Mesothelial cell of epicardium (in vitro differentiated cells): ENCODE results near the gene RANBP3. TPM values are rescaled to one million over a fixed set of nuclear protein-coding genes. Genes with fewer than 3 reads are reported as not detected.

Experiments
- DNase-seq, 2 experiments: peaks; one replicate each; pipeline ENCODE4 v3.0.0; 2021; ENCODE audit warnings: low spot score in 2 of 2; ENCODE audit not compliant: unreplicated experiment in 2 of 2
- H3K27ac Mint-ChIP-seq: 2 replicates; pipeline ENCODE4 v1.8.0; 2021; ENCODE audit warnings: mixed read lengths
- H3K27me3 Mint-ChIP-seq: 2 replicates; pipeline ENCODE4 v1.8.0; 2021; ENCODE audit warnings: low read depth, mixed read lengths
- H3K36me3 Mint-ChIP-seq: 2 replicates; pipeline ENCODE4 v1.8.0; 2021; ENCODE audit warnings: mixed read lengths
- H3K4me1 Mint-ChIP-seq: 2 replicates; pipeline ENCODE4 v1.8.0; 2021; ENCODE audit warnings: mixed read lengths
- H3K4me3 Mint-ChIP-seq: 2 replicates; pipeline ENCODE4 v1.8.0; 2021; ENCODE audit warnings: mild to moderate bottlenecking, moderate library complexity, mixed read lengths
- H3K9me3 Mint-ChIP-seq: 2 replicates; pipeline ENCODE4 v1.8.0; 2021; ENCODE audit warnings: mixed read lengths
- total RNA-seq: library from RNA; stranded (reverse); gene quantifications from 3 replicates; pipeline ENCODE4 v1.2.1, GENCODE V29; 2021
- TF ChIP-seq, protein P1 (sequence below): fragments of 200-600 bp; sonication (generic); IDR thresholded peaks from one replicate; pipeline ENCODE4 v1.5.0; 2021; ENCODE audit warnings: antibody characterized with exemption; ENCODE audit not compliant: unreplicated experiment

Gene RANBP3
- total RNA-seq, 1 donor from 2014 or later = 83.3 TPM

DNA sequence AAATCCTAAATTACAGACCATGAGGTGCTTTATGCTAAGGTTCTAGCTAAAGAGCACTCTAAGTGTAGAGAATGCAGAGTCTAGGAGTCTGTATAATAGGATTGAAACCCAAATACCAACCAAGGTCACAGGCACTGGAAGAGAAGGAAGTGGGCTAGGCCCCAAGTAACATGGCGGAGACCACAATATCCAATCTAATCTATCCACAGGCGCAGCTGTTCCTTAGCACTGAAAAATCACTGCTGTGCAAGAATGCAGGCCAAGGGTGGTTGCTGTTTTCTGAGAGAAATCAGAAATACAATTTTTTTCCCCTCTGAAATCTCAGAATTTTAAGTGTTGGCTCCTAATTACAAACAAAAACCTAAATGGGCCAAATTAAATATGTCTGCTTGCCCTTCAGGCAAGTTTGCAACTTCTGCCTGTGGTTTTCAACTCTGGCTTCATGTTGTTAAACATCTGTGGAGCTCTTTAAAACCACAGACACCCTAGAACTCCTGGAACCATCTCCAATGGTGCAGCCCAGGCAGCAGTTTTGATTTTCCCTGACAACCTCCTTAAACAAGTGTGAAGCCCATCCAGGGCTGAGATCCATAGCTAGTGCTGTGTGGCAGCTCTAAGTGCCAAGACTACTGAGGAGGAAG lies 6.1 kb downstream of the RANBP3 start:
- no peak for DNase-seq
- Mint-ChIP-seq H3K4me3 (no peak overlapping the region), H3K27me3 (no peaks in the 10 kb centered on the region), H3K27ac (no peak overlapping the region), H3K36me3 (no peaks in the 10 kb centered on the region), H3K9me3 (no peaks in the 10 kb centered on the region), H3K4me1 (peaks cover 44% of the 10 kb centered on the region)
- TF ChIP-seq, protein P1, sequence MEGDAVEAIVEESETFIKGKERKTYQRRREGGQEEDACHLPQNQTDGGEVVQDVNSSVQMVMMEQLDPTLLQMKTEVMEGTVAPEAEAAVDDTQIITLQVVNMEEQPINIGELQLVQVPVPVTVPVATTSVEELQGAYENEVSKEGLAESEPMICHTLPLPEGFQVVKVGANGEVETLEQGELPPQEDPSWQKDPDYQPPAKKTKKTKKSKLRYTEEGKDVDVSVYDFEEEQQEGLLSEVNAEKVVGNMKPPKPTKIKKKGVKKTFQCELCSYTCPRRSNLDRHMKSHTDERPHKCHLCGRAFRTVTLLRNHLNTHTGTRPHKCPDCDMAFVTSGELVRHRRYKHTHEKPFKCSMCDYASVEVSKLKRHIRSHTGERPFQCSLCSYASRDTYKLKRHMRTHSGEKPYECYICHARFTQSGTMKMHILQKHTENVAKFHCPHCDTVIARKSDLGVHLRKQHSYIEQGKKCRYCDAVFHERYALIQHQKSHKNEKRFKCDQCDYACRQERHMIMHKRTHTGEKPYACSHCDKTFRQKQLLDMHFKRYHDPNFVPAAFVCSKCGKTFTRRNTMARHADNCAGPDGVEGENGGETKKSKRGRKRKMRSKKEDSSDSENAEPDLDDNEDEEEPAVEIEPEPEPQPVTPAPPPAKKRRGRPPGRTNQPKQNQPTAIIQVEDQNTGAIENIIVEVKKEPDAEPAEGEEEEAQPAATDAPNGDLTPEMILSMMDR = no peak

DNA sequence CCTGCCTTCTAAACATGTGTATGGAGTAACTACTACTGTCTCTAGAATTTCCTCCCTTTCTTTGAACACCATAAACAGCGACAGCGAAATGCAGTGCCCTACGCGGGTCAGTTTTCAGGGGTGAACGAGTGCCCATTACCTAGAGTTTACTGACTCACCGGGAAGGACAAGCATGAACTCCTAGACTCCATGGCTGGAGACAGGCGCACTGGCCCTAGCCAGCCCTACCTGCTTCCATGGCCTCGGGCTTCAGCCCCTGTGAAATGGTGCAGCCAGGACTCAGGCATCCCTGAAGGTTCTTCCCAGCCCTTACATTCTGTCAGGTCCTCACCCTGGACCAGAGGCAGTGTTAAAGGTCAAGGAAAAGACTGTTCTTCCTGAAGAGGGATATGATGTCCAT lies 8.5 kb downstream of the RANBP3 start:
- H3K9me3 Mint-ChIP-seq = no peaks in the 10 kb centered on the region
- no peak overlapping the region for H3K4me3 Mint-ChIP-seq
- H3K4me1 Mint-ChIP-seq = peaks cover 37% of the 10 kb centered on the region
- no peaks in the 10 kb centered on the region for H3K27me3 Mint-ChIP-seq
- TF ChIP-seq, protein P1 = no peak
- no peak for DNase-seq
- no peaks in the 10 kb centered on the region for H3K36me3 Mint-ChIP-seq
- H3K27ac Mint-ChIP-seq = no peak overlapping the region

DNA sequence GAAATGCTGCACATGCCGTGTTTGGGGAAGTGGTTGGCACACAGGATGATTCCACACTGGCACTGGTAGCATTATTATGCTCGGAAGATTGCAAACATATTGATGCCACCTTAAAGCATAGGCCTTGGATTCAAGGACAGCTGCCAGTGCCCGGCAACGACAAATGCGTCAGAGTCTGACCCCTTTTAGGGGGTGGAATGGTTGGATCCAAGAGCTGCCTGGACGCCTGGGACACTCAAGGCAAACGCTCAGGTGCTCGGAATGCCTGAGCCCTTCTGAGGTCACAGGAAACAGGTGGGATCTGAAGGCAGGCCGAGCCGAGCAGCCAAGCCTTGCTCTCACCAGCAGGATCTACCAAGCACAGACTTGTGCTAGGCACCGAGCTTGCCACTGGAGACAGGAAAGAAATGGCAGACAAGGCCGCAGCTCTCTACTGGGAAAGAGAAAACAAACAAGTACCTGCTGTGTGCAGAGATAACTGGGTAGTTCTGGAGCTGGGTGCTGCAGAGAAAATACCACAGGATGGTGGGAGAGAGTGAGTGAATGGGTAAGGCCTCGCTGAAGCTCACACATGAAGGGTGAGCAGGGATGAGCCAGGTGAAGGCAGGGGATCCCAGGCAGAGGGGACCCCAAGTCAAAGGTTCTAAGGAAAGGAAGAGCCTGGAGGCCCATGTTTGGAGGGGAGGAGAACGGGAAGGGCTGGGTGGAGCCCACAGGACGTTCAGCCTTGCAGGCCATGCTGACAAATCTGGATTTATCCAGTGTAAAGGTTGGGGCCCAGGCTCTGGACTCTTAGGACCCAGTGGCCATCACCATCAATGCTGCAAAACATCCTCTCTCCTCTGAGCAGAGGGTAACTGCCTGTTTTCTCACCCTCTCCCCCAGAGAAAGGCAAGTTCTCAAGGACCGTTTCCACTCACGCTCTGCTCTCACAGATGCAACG lies 9.2 kb downstream of the RANBP3 start:
- TF ChIP-seq, protein P1 = no peak
- no peaks in the 10 kb centered on the region for H3K27me3 Mint-ChIP-seq
- H3K9me3 Mint-ChIP-seq = no peaks in the 10 kb centered on the region
- no peak for DNase-seq
- no peak overlapping the region for H3K4me3 Mint-ChIP-seq
- H3K36me3 Mint-ChIP-seq = no peaks in the 10 kb centered on the region
- H3K27ac Mint-ChIP-seq = peak overlapping the region; percentile 92
- peaks cover 33% of the 10 kb centered on the region for H3K4me1 Mint-ChIP-seq

DNA sequence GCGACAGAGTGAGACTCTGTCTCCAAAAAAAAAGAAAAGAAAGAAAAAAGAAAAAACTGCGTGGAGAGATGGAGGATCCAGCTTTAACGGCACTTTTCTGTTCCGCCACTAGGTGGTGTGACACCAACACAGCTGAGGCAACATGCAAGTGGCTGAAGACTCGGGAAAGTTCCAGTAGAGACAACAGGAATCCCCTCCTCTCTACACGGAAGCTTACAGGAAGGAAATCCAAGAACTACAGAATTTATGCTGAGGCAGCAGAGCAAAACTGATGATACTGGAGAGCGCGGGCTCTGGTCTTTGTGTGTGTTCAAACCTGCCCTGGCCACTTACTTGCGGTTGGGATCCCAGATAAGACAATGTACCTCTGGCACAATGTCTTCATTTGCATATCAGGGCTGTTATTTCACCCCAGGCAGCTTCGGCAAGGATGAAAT lies 9.9 kb downstream of the RANBP3 start:
- TF ChIP-seq, protein P1 = peak; percentile 98
- peak in 1 of 2 experiments; percentile 69 for DNase-seq
- H3K4me1 Mint-ChIP-seq = peaks cover 33% of the 10 kb centered on the region
- H3K9me3 Mint-ChIP-seq = no peaks in the 10 kb centered on the region
- H3K27ac Mint-ChIP-seq = peak overlapping the region; percentile 92
- H3K4me3 Mint-ChIP-seq = no peak overlapping the region
- H3K27me3 Mint-ChIP-seq = no peaks in the 10 kb centered on the region
- H3K36me3 Mint-ChIP-seq = no peaks in the 10 kb centered on the region

DNA sequence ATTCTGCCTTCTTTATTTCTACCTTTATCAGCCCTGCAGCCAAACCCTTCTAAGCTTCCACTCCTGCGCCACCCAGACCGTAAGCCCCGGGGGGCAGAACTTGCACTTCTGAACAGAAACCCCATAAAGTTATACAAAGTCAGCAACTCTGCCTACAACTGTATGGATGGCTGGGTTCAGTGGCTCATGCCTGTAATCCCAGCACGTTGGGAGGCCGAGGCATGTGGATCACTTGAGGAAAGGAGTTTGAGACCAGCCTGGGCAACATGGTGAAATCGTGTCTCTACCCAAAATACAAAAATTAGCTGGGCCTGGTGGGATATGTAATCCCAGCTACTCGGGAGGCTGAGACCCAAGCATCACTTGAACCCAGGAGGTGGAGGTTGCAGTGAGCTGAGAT lies 10.4 kb downstream of the RANBP3 start:
- TF ChIP-seq, protein P1 = no peak
- H3K9me3 Mint-ChIP-seq = no peaks in the 10 kb centered on the region
- H3K36me3 Mint-ChIP-seq = no peaks in the 10 kb centered on the region
- no peak overlapping the region for H3K4me3 Mint-ChIP-seq
- no peaks in the 10 kb centered on the region for H3K27me3 Mint-ChIP-seq
- DNase-seq = no peak
- H3K27ac Mint-ChIP-seq = peak overlapping the region; percentile 96
- peaks cover 33% of the 10 kb centered on the region for H3K4me1 Mint-ChIP-seq
